ENCODE results near the gene STX11.

- no peak for TF ChIP-seq GATA2 (IDR thresholded peaks at IDR 0.05; ENCODE audit: low read depth, low read length)
- TF ChIP-seq GATA3 (IDR thresholded peaks at IDR 0.05; ENCODE audit: low read depth, low read length): no peak
Observed at GRCh38 chr6:144219056-144219685, 68.9 kb downstream of the STX11 start.
